GM23248 (cell line): ENCODE measurements around the gene ETFA. TPM values are rescaled to one million over a fixed set of nuclear protein-coding genes. Genes with fewer than 3 reads are reported as not detected.
"Not testable (repeated sequence)": the region's sequence is repeated elsewhere in the genome, so short reads cannot be mapped to it uniquely, and the experiment has no call there.

Experiments
- DNase-seq: peaks from one replicate; pipeline ENCODE4 v3.0.0-alpha.2; 2015
- H2AFZ ChIP-seq: fragments of 200-600 bp; sonication (generic); 2 replicates; pipeline ENCODE4 v1.6.1; 2016; ENCODE audit warnings: antibody characterized with exemption
- H3F3A ChIP-seq: fragments of 200-600 bp; sonication (generic); 2 replicates; pipeline ENCODE4 v1.6.1; 2016; ENCODE audit warnings: mild to moderate bottlenecking, antibody characterized with exemption, mixed run types; ENCODE audit not compliant: insufficient read depth
- H3K27ac ChIP-seq: fragments of 200-600 bp; sonication (generic); 2 replicates; pipeline ENCODE4 v1.5.1; 2016; ENCODE audit warnings: mild to moderate bottlenecking
- H3K27me3 ChIP-seq: fragments of 200-600 bp; sonication (generic); replicated peaks from 2 replicates; pipeline ENCODE4 v1.6.1; 2016; ENCODE audit warnings: mild to moderate bottlenecking; ENCODE audit not compliant: insufficient read depth
- H3K36me3 ChIP-seq: fragments of 200-600 bp; sonication (generic); 2 replicates; pipeline ENCODE4 v1.6.1; 2016; ENCODE audit warnings: low read depth, mild to moderate bottlenecking
- H3K4me1 ChIP-seq: fragments of 200-600 bp; sonication (generic); 2 replicates; pipeline ENCODE4 v1.6.1; 2016; ENCODE audit warnings: mild to moderate bottlenecking; ENCODE audit not compliant: insufficient read depth
- H3K4me2 ChIP-seq: fragments of 200-600 bp; sonication (generic); one replicate; pipeline ENCODE4 v1.6.1; 2016; ENCODE audit warnings: mild to moderate bottlenecking; ENCODE audit not compliant: unreplicated experiment
- H3K4me3 ChIP-seq: fragments of 200-600 bp; sonication (generic); 2 replicates; pipeline ENCODE4 v1.5.1; 2016; ENCODE audit warnings: mild to moderate bottlenecking
- H3K79me2 ChIP-seq: fragments of 200-600 bp; sonication (generic); 2 replicates; pipeline ENCODE4 v1.6.1; 2016; ENCODE audit warnings: mild to moderate bottlenecking; ENCODE audit not compliant: insufficient read depth
- H3K9ac ChIP-seq: fragments of 200-600 bp; sonication (generic); 2 replicates; pipeline ENCODE4 v1.6.1; 2016; ENCODE audit warnings: mild to moderate bottlenecking
- H3K9me2 ChIP-seq: fragments of 200-600 bp; sonication (generic); 2 replicates; pipeline ENCODE4 v1.6.1; 2016; ENCODE audit warnings: mixed run types, mild to moderate bottlenecking, moderate library complexity; ENCODE audit not compliant: insufficient read depth
- H3K9me3 ChIP-seq: fragments of 200-600 bp; sonication (generic); one replicate; pipeline ENCODE4 v1.6.1; 2017; ENCODE audit warnings: low read depth
- H4K20me1 ChIP-seq: fragments of 200-600 bp; sonication (generic); 2 replicates; pipeline ENCODE4 v1.6.0; 2016; ENCODE audit not compliant: insufficient read depth
- EZH2 ChIP-seq: fragments of 200-600 bp; sonication (generic); IDR thresholded peaks from 2 replicates; pipeline ENCODE4 v1.6.1; 2018; ENCODE audit warnings: antibody characterized with exemption, mild to moderate bottlenecking; ENCODE audit not compliant: insufficient read depth, poor library complexity, severe bottlenecking
- EZH2phosphoT487 ChIP-seq: fragments of 200-600 bp; sonication (generic); IDR thresholded peaks from 2 replicates; pipeline ENCODE4 v1.6.1; 2018; ENCODE audit warnings: antibody characterized with exemption, moderate library complexity, mild to moderate bottlenecking, low read depth; ENCODE audit not compliant: insufficient read depth
- WGBS, 2 experiments: methylation state at CpG; one replicate each; pipeline ENCODE4 v1.1.6; 2015 to 2017; ENCODE audit warnings: low lambda C conversion rate in 2 of 2, low coverage in 1 of 2; ENCODE audit errors: missing lambda C conversion rate in 2 of 2; 5-methylcytosine and 5-hydroxymethylcytosine counted together
- in situ Hi-C: fragments of 300-500 bp; cut with MboI; formaldehyde crosslinking; loops from 2 replicates; pipeline ENCODE4 v1.15.0; 2020
- polyA plus RNA-seq: library from polyadenylated mRNA; unstranded; fragments of >200 nt; fragmentation: Nextera tagmentation; extraction: Ambion mirVana; gene quantifications from 2 replicates; pipeline ENCODE4 v1.2.1, GENCODE V29; 2016
- total RNA-seq: library from RNA; depleted of rRNA; stranded (reverse); fragments of >200 nt; shearing (Covaris generic); gene quantifications from 2 replicates; pipeline ENCODE4 v1.2.3, GENCODE V29; 2014

ETFA gene
- total and polyA plus RNA-seq, 2 experiments from 2014 or later: 94.8 to 141 TPM

DNA sequence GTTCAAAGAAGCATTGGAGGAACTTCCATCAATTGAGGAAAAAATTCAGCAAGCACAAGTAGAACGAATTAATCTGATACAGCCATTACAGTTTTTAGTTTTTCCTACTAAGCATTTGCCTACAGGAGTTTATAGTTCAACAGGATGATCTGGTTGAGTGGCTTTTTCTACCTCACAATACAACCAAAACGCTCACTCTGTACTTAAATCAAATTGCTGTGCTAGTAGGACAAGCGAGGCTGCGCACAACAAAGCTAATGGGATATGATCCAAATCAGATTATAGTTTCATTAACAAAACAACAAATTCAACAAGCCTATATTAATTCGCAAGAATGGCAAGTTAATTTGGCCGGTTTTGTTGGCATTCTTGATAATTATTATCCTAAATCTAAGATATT lies 44.2 kb downstream of the ETFA start:
- in situ Hi-C loops: no loop called here
- 91 to 92% methylated on average over 6 of the region's 6 CpGs for WGBS, 2 experiments
- H3K36me3 ChIP-seq: peaks cover 18% of the 10 kb centered on the region

DNA sequence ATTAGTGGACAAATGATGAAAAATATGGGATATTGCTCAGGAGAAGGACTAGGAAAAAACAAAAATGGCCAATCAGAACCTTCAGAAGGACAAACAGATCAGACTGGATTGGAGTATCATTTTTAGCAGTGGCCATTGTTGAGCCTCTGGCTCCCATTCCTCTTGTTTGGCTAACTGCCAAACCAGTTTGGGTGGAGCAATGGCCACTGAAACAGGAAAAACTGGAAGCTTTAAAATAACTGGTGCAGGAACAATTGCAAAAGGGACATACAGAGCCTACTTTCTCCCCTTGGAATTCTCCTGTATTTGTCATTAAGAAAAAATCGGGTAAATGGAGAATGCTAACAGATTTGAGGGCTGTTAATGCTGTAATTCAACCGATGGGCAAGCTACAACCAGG lies 45.5 kb downstream of the ETFA start:
- in situ Hi-C loops, H3K9ac ChIP-seq, H3K4me3 ChIP-seq, H3K9me3 ChIP-seq, H3K79me2 ChIP-seq, H2AFZ ChIP-seq, H3K27ac ChIP-seq, H3K9me2 ChIP-seq, H4K20me1 ChIP-seq, H3K4me1 ChIP-seq, H3K27me3 ChIP-seq, DNase-seq, H3F3A ChIP-seq, H3K4me2 ChIP-seq: not testable (repeated sequence)
- peaks cover 16% of the 10 kb centered on the region for H3K36me3 ChIP-seq
- WGBS, 2 experiments: 97 to 98% methylated on average over 2 of the region's 2 CpGs

More for the DNA sequence above, 44.2 kb downstream of the ETFA start:
- Histone ChIP-seq H3K4me3 (no peak overlapping the region), H3K4me2 (no peak overlapping the region), H4K20me1 (no peaks in the 10 kb centered on the region), H3K9me2 (no peaks in the 10 kb centered on the region), H3K27me3 (no peaks in the 10 kb centered on the region), H2AFZ (no peak overlapping the region), H3K9me3 (no peaks in the 10 kb centered on the region), H3K4me1 (no peaks in the 10 kb centered on the region), H3K79me2 (no peaks in the 10 kb centered on the region), H3F3A (no peaks in the 10 kb centered on the region), H3K9ac (no peak overlapping the region), H3K27ac (no peak overlapping the region)
- TF ChIP-seq EZH2phosphoT487 (no peak), EZH2 (no peak)
- DNase-seq: no peak

DNA sequence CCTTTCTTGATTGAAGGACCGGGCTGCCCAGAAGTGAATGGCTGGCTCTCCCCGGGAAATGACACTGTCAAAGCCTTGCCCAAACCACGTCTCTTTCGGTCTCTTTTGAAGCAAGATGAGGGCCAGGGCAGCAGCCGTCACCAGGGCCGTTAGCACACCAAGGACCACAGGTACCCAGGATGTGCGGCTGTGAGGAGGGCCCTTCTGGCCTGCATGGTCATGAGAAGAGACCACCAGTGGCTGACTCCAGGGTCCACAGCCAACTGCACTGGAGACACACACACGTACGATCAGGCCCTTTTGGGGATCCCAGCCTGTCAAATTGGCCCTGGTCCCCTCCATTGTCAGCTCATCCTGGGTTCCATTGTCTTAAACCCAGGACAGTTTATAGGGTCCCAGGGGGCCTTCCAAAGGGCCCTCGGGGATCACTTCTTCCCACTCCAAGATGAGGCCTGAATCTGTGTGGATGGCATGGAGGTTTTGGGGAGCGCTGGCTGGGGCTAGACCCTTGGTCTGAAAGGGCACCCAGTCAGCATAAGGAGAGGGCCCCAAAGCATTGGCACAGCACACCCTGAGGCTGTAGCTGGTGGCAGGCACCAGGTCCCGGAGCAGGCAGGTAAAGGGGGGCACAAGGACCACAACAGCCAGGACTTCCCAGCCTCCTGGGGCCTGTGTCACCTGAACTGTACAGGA lies 50.9 kb downstream of the ETFA start:
- H3K9ac ChIP-seq: no peak overlapping the region
- H3K4me2 ChIP-seq: no peak overlapping the region
- 97 to 100% methylated on average over 12 of the region's 12 CpGs for WGBS, 2 experiments
- no peaks in the 10 kb centered on the region for H3K9me2 ChIP-seq
- H3K9me3 ChIP-seq: no peaks in the 10 kb centered on the region
- no peak for DNase-seq
- H3K79me2 ChIP-seq: peaks cover 3% of the 10 kb centered on the region; the same call in 1 of the 2 replicates
- TF ChIP-seq EZH2: no peak
- TF ChIP-seq EZH2phosphoT487: no peak
- no peak overlapping the region for H3K27ac ChIP-seq
- no peaks in the 10 kb centered on the region for H3K27me3 ChIP-seq
- in situ Hi-C loops: no loop called here
- H4K20me1 ChIP-seq: no peaks in the 10 kb centered on the region
- no peaks in the 10 kb centered on the region for H3K4me1 ChIP-seq
- no peaks in the 10 kb centered on the region for H3F3A ChIP-seq
- peaks cover 11% of the 10 kb centered on the region for H3K36me3 ChIP-seq
- H3K4me3 ChIP-seq: no peak overlapping the region
- H2AFZ ChIP-seq: no peak overlapping the region

DNA sequence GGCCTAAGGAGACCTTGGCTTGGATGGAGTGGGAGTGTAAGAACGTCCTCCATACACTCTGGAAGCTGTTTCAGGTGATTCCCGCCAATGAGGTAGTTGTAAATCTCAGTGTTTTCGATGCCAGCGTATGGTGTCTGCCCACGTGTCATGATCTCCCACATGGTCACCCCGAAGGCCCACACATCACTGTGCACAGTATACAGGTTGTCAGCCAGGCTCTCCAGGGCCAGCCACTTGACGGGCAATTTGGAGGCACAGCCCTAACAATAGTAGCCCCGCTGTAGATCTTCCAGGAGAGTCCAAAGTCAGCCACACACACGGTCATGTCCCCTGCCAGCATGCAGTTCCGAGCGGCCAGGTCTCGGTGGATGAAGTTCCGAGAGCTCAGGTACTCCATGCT lies 51.9 kb downstream of the ETFA start:
- Histone ChIP-seq H3K4me2 (no peak overlapping the region), H3K36me3 (peaks cover 11% of the 10 kb centered on the region), H3K4me1 (no peaks in the 10 kb centered on the region), H3F3A (no peaks in the 10 kb centered on the region), H2AFZ (no peak overlapping the region), H3K4me3 (no peak overlapping the region), H3K27me3 (no peaks in the 10 kb centered on the region), H3K9ac (no peak overlapping the region), H3K9me2 (no peaks in the 10 kb centered on the region), H3K79me2 (peaks cover 3% of the 10 kb centered on the region; the same call in 1 of the 2 replicates), H3K9me3 (no peaks in the 10 kb centered on the region), H4K20me1 (no peaks in the 10 kb centered on the region), H3K27ac (no peak overlapping the region)
- TF ChIP-seq EZH2phosphoT487 (no peak), EZH2 (no peak)
- no peak for DNase-seq
- 94 to 95% methylated on average over 13 of the region's 13 CpGs for WGBS, 2 experiments
- in situ Hi-C loops: no loop called here

DNA sequence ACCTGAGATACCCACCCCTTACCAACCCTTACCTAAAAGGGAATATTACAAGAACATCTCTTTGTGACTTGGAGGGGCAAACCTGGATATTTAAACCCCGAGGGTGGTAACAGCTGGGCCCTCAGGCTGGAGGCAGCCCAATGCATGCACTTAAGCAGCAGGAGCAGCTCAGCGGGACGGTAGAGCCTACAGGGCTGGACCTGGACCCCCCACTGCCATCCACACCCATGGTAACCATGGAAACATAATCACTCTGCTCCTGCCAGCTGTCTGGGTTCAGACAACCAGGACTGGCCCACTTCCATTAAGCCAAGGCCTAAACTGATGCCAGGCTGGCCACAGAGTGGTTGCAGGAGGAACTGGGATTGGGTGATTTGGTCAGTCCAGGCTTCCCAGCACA lies 52.8 kb downstream of the ETFA start:
- TF ChIP-seq EZH2phosphoT487: no peak
- no peak for TF ChIP-seq EZH2
- H3K9me3 ChIP-seq: no peaks in the 10 kb centered on the region

More for the DNA sequence above, 52.8 kb downstream of the ETFA start:
- Histone ChIP-seq H3K9ac (no peak overlapping the region), H4K20me1 (no peaks in the 10 kb centered on the region), H3K4me3 (no peak overlapping the region), H3K9me2 (no peaks in the 10 kb centered on the region), H3K4me1 (no peaks in the 10 kb centered on the region), H2AFZ (no peak overlapping the region), H3F3A (no peaks in the 10 kb centered on the region), H3K79me2 (peaks cover 3% of the 10 kb centered on the region; the same call in 1 of the 2 replicates), H3K4me2 (no peak overlapping the region), H3K36me3 (peaks cover 11% of the 10 kb centered on the region), H3K27me3 (no peaks in the 10 kb centered on the region), H3K27ac (no peak overlapping the region)
- DNase-seq: no peak
- 97 to 100% methylated on average over 3 of the region's 3 CpGs for WGBS, 2 experiments
- in situ Hi-C loops: no loop called here
